AG10803 (cell line): ENCODE results near the gene ARV1.
"Not testable (repeated sequence)": the region's sequence is repeated elsewhere in the genome, so short reads cannot be mapped to it uniquely, and the experiment has no call there.

Source experiments
- DNase-seq: peaks from one replicate; pipeline ENCODE4 v3.0.0; 2010; ENCODE audit warnings: low read depth
- H3K4me3 ChIP-seq: 2 replicates; pipeline ENCODE4 v1.5.1; 2011; ENCODE audit warnings: mild to moderate bottlenecking, low read length, control low read depth
- CTCF ChIP-seq: conservative IDR thresholded peaks from 2 replicates; pipeline ENCODE4 v1.5.1; 2011; ENCODE audit warnings: mild to moderate bottlenecking, low read length, control low read depth, inconsistent platforms

Gene ARV1

GRCh38 chr1:231016234-231016633 lies 37.3 kb downstream of the ARV1 start:
- no peak for TF ChIP-seq CTCF
- no peak overlapping the region for H3K4me3 ChIP-seq
- DNase-seq, result no peak

DNA sequence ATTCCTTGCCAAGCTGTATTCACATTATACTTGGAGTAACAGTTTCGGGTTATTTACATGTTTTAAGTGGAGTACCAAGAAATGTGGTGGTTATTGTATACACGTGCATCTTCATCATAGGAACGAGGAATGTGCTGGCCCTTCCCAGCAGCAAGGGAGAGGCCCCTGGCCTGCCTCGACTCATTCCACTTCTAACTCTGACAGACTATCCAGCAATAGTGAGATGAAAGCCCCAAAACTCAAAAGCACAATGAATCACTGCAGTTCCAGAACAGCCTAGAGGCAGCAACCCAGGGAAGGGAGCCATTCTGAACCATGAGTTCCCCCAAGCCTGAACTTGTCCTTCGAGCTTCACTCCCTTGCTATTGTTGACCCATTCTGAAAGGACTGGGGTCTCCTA lies 38.1 kb downstream of the ARV1 start:
- TF ChIP-seq CTCF, result no peak
- no peak for DNase-seq

DNA sequence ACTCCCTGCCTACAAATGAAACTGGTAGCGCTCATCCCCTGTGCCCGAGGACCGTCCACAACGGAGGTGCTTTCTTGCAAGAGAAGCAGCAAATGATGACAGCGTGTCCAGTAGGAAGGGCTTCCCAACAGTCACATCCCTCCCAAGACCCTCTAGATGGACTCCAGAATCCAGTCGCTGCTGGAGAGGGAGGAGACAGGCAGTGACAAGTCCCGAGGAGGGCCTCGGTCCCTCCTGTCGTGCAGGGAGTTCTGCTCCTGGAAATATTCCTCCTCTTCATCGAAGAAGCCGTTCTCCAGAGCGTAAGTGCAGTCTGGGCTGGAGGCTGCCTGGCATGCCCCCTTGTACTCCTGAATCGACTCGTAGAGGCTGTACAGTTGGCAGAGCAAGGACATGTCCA lies 40.8 kb downstream of the ARV1 start:
- TF ChIP-seq CTCF, result no peak
- DNase-seq, result no peak
- no peak overlapping the region for H3K4me3 ChIP-seq

More for the DNA sequence above, 38.1 kb downstream of the ARV1 start:
- H3K4me3 ChIP-seq, result no peak overlapping the region

DNA sequence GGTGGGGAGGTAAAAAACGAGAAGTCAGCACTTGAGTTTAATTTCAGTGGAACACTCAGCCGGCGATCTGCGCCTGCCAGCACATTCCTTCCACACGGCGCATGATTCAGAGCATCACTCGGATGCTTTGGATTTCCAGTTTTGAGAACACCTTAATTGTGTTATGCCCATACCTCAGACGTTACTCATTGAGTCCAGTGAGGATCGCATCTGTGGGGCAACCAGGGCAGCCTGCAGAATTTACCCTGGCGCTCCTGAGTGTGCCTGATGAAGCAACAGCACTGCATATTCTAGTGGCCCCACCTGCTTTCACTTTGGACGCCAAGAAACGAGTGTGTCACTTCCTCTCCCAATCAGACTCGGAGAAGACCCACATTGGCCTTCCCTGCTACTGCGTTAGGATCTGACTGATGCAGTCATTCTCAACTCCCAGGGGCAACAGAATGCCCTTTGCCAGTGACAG lies 41.3 kb downstream of the ARV1 start:
- no peak for DNase-seq
- no peak for TF ChIP-seq CTCF

DNA sequence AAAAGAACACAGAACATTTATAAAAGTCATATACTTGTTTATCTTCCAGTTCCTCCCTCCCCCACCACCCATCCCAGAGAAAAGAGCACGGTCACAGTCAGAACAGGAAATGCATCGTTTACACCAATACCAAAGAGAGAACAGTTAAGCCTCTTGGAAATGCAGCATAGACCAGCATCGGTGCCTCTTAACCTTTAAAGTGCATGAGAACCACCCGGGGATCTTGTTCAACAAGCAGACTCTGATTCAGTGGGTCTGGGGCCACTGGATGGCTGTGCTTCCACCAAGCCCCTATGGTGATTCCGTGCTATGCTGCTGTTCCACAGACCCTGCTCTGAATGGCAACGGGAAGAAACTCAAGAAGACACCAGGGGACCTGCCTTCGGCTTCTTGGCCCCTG lies 41.9 kb downstream of the ARV1 start:
- DNase-seq, result no peak
- TF ChIP-seq CTCF, result no peak

More for the DNA sequence above, 41.3 kb downstream of the ARV1 start:
- no peak overlapping the region for H3K4me3 ChIP-seq

DNA sequence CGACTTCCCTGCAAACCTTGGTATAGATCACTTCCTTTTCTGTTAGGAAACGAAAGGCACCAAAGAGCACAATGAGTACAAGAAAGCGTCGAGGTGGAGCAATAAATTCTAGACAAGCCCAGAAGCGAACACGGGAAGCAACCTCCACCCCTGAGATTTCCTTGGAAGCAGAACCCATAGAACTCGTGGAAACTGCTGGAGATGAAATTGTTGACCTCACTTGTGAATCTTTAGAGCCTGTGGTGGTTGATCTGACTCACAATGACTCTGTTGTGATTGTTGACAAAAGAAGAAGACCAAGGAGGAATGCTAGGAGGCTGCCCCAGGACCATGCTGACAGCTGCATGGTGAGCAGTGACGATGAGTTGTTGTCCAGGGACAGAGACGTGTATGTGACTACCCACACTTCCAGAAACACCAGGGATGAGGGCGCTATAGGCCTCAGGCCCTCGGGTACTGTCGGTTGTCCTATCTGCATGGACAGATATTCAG lies 42.7 kb downstream of the ARV1 start:
- H3K4me3 ChIP-seq, result no peak overlapping the region
- TF ChIP-seq CTCF, result no peak
- DNase-seq, result no peak

More for the DNA sequence above, 41.9 kb downstream of the ARV1 start:
- H3K4me3 ChIP-seq, result no peak overlapping the region

GRCh38 chr1:231022543-231022942 lies 43.6 kb downstream of the ARV1 start:
- DNase-seq, H3K4me3 ChIP-seq: not testable (repeated sequence)

- no peak for TF ChIP-seq CTCF
- no peak overlapping the region for H3K4me3 ChIP-seq
- no peak for DNase-seq
Measured at GRCh38 chr1:231023150-231023549, 44.3 kb downstream of the ARV1 start.
